SK-N-MC (cell line): ENCODE data around the gene UBIAD1.

Experiments used
- DNase-seq: peaks from one replicate; pipeline ENCODE4 v3.0.0-alpha.2; 2011; ENCODE audit warnings: low read depth, low spot score
- H3K27ac ChIP-seq: fragments of 200-600 bp; sonication (generic); 2 replicates; pipeline ENCODE4 v1.5.1; 2016; ENCODE audit warnings: mixed run types
- H3K36me3 ChIP-seq: fragments of 200-600 bp; sonication (generic); 2 replicates; pipeline ENCODE4 v1.6.1; 2017; ENCODE audit warnings: antibody characterized with exemption, low read length, mixed read lengths; ENCODE audit not compliant: insufficient read depth
- H3K4me3 ChIP-seq: fragments of 200-600 bp; sonication (generic); 2 replicates; pipeline ENCODE4 v1.5.1; 2016
- H3K9ac ChIP-seq: fragments of 200-600 bp; sonication (generic); 2 replicates; pipeline ENCODE4 v1.8.0; 2017; ENCODE audit warnings: mixed run types, mixed read lengths; ENCODE audit not compliant: insufficient read length
- H3K9me3 ChIP-seq: fragments of 200-600 bp; sonication (generic); 2 replicates; pipeline ENCODE4 v1.6.1; 2017; ENCODE audit warnings: low read depth, mild to moderate bottlenecking, antibody characterized with exemption, low read length, moderate library complexity, mixed read lengths
- EZH2 ChIP-seq: fragments of 200-600 bp; sonication (generic); IDR thresholded peaks from one replicate; pipeline ENCODE4 v1.6.1; 2017; ENCODE audit warnings: antibody characterized with exemption
- FOXP2 ChIP-seq: optimal IDR thresholded peaks from 2 replicates; pipeline ENCODE3; 2011; ENCODE audit warnings: mild to moderate bottlenecking, moderate library complexity; ENCODE audit not compliant: insufficient read depth; ENCODE audit errors: extremely low read length, control extremely low read depth
- POLR2AphosphoS5 ChIP-seq: IDR thresholded peaks from 2 replicates; pipeline ENCODE4 v1.6.1; 2012; ENCODE audit warnings: mild to moderate bottlenecking, low read depth, low read length, borderline replicate concordance

Gene UBIAD1

GRCh38 chr1:11273595-11274234, 717 bp downstream of the UBIAD1 start:
- DNase-seq: no peak
- 0 out of 2 replicates have a peak overlapping the region, but pooled peaks have one; percentile 35 for H3K27ac ChIP-seq
- H3K9ac ChIP-seq: peak overlapping the region; percentile 96
- H3K9me3 ChIP-seq: no peaks in the 10 kb centered on the region
- H3K36me3 ChIP-seq: no peaks in the 10 kb centered on the region; the same call in 1 of the 2 replicates
- TF ChIP-seq FOXP2: no peak
- no peak for TF ChIP-seq POLR2AphosphoS5
- TF ChIP-seq EZH2: no peak
- peak overlapping the region; percentile 99 for H3K4me3 ChIP-seq

- no peak overlapping the region for H3K27ac ChIP-seq
- H3K9ac ChIP-seq: no peak overlapping the region
- DNase-seq: no peak
- no peaks in the 10 kb centered on the region for H3K9me3 ChIP-seq
- H3K4me3 ChIP-seq: no peak overlapping the region
- no peak for TF ChIP-seq POLR2AphosphoS5
- no peak for TF ChIP-seq EZH2
- TF ChIP-seq FOXP2: no peak
- peaks cover 4% of the 10 kb centered on the region; the same call in 1 of the 2 replicates for H3K36me3 ChIP-seq
Measured at GRCh38 chr1:11279152-11279551, 6.2 kb downstream of the UBIAD1 start.

- Histone ChIP-seq H3K36me3 (peaks cover 4% of the 10 kb centered on the region; the same call in 1 of the 2 replicates), H3K27ac (no peak overlapping the region), H3K9me3 (no peaks in the 10 kb centered on the region), H3K9ac (no peak overlapping the region), H3K4me3 (no peak overlapping the region)
- DNase-seq: no peak
- TF ChIP-seq POLR2AphosphoS5 (no peak), EZH2 (no peak), FOXP2 (no peak)
Measured at GRCh38 chr1:11279630-11280029, 6.6 kb downstream of the UBIAD1 start.

GRCh38 chr1:11280719-11281376, 7.8 kb downstream of the UBIAD1 start:
- Histone ChIP-seq H3K4me3 (no peak overlapping the region), H3K27ac (no peak overlapping the region), H3K36me3 (peaks cover 7% of the 10 kb centered on the region; the same call in 1 of the 2 replicates), H3K9me3 (no peaks in the 10 kb centered on the region), H3K9ac (no peak overlapping the region)
- no peak for TF ChIP-seq EZH2
- no peak for TF ChIP-seq POLR2AphosphoS5
- TF ChIP-seq FOXP2: no peak
- DNase-seq: no peak

- Histone ChIP-seq H3K4me3 (no peak overlapping the region), H3K27ac (peak overlapping the region; percentile 2; the same call in 1 of the 2 replicates), H3K36me3 (peaks cover 7% of the 10 kb centered on the region; the same call in 1 of the 2 replicates), H3K9ac (no peak overlapping the region), H3K9me3 (no peaks in the 10 kb centered on the region)
- TF ChIP-seq EZH2 (no peak), FOXP2 (no peak), POLR2AphosphoS5 (no peak)
- no peak for DNase-seq
Measured at GRCh38 chr1:11281518-11282331, 8.7 kb downstream of the UBIAD1 start.

- DNase-seq: no peak
- TF ChIP-seq EZH2 (no peak), FOXP2 (no peak), POLR2AphosphoS5 (no peak)
- Histone ChIP-seq H3K27ac (no peak overlapping the region), H3K36me3 (peaks cover 7% of the 10 kb centered on the region; the same call in 1 of the 2 replicates), H3K9ac (no peak overlapping the region), H3K9me3 (no peaks in the 10 kb centered on the region), H3K4me3 (no peak overlapping the region)
Measured at GRCh38 chr1:11283151-11283550, 10.2 kb downstream of the UBIAD1 start.

- Histone ChIP-seq H3K27ac (no peak overlapping the region), H3K9me3 (no peaks in the 10 kb centered on the region), H3K36me3 (peaks cover 7% of the 10 kb centered on the region; the same call in 1 of the 2 replicates), H3K4me3 (no peak overlapping the region), H3K9ac (no peak overlapping the region)
- no peak for TF ChIP-seq FOXP2
- no peak for TF ChIP-seq EZH2
- no peak for TF ChIP-seq POLR2AphosphoS5
- no peak for DNase-seq
Measured at GRCh38 chr1:11284784-11285183, 11.8 kb downstream of the UBIAD1 start.
